SK-N-SH (cell line): ENCODE data around the gene CEP85. TPM values are rescaled to one million over a fixed set of nuclear protein-coding genes. Genes with fewer than 3 reads are reported as not detected.

Source experiments
- CTCF ChIA-PET: fragments of 300-600, 350-600 bp; formaldehyde crosslinking; extraction: SDS; loops from one replicate; lab custom pipeline; 2021; lab: Yijun Ruan, JAX
- POLR2A ChIA-PET: fragments of 350-600 bp; sonication (Branson Sonifier 250); formaldehyde crosslinking; extraction: SDS; loops from one replicate; lab custom pipeline; 2020; ENCODE audit warnings: antibody characterized with exemption, inconsistent platforms; lab: Yijun Ruan, JAX
- DNase-seq: peaks from one replicate; pipeline ENCODE4 v3.0.0; 2012
- H2AFZ ChIP-seq: fragments of 200-600 bp; sonication (generic); 2 replicates; pipeline ENCODE4 v1.8.1; 2016; ENCODE audit warnings: antibody characterized with exemption, mild to moderate bottlenecking, low read depth
- H3F3A ChIP-seq: fragments of 200-600 bp; sonication (generic); replicated peaks from 2 replicates; pipeline ENCODE3; 2016; ENCODE audit warnings: antibody characterized with exemption, mild to moderate bottlenecking; ENCODE audit not compliant: insufficient read depth
- H3K27ac ChIP-seq, 2 experiments: fragments of 200-500 bp in 1 of 2; fragments of 200-600 bp in 1 of 2; sonication (Bioruptor generic) in 1 of 2; sonication (generic), shearing (Covaris generic) in 1 of 2; 2 replicates each; pipeline versions ENCODE4 v1.5.1 to v1.6.1; 2014 to 2016; ENCODE audit warnings: low read depth in 2 of 2, inconsistent platforms in 1 of 2, low read length in 1 of 2, mild to moderate bottlenecking in 1 of 2, mixed read lengths in 1 of 2
- H3K27me3 ChIP-seq: fragments of 200-600 bp; sonication (generic), shearing (Covaris generic); 2 replicates; pipeline ENCODE4 v1.6.1; 2016; ENCODE audit warnings: mixed run types; ENCODE audit not compliant: insufficient read depth
- H3K36me3 ChIP-seq, 2 experiments: fragments of 200-500 bp in 1 of 2; fragments of 200-600 bp in 1 of 2; sonication (Bioruptor generic) in 1 of 2; sonication (generic) in 1 of 2; replicated peaks in 1 of 2; 2 replicates each; pipeline versions ENCODE3 to v1.5.1; 2014 to 2016; ENCODE audit warnings: low read length in 1 of 2, mild to moderate bottlenecking in 1 of 2; ENCODE audit not compliant: insufficient read depth in 2 of 2, control insufficient read depth in 1 of 2
- H3K4me1 ChIP-seq, 2 experiments: fragments of 200-500 bp in 1 of 2; fragments of 200-600 bp in 1 of 2; sonication (Bioruptor generic) in 1 of 2; sonication (generic), shearing (Covaris generic) in 1 of 2; 2 replicates each; pipeline versions ENCODE4 v1.5.1 to v1.6.1; 2014 to 2016; ENCODE audit warnings: low read depth in 1 of 2, low read length in 1 of 2, mixed run types in 1 of 2; ENCODE audit not compliant: insufficient read depth in 2 of 2, control insufficient read depth in 1 of 2
- H3K4me2 ChIP-seq: fragments of 200-600 bp; sonication (generic), shearing (Covaris generic); 2 replicates; pipeline ENCODE4 v1.6.1; 2017; ENCODE audit warnings: mixed run types
- H3K4me3 ChIP-seq, 2 experiments: fragments of 200-500 bp in 1 of 2; fragments of 200-600 bp in 1 of 2; sonication (Bioruptor generic) in 1 of 2; sonication (generic), shearing (Covaris generic) in 1 of 2; 2 replicates each; pipeline versions ENCODE4 v1.5.1 to v1.8.1; 2014 to 2016; ENCODE audit warnings: low read depth in 2 of 2, inconsistent platforms in 1 of 2, low read length in 1 of 2, mild to moderate bottlenecking in 1 of 2, mixed read lengths in 1 of 2, moderate library complexity in 1 of 2
- H3K79me2 ChIP-seq: fragments of 200-600 bp; sonication (generic); 2 replicates; pipeline ENCODE4 v1.8.1; 2017; ENCODE audit warnings: mild to moderate bottlenecking; ENCODE audit not compliant: insufficient read depth
- H3K9ac ChIP-seq: fragments of 200-600 bp; sonication (generic); 2 replicates; pipeline ENCODE4 v1.6.1; 2017; ENCODE audit warnings: mixed run types
- H3K9me2 ChIP-seq: fragments of 200-600 bp; sonication (generic); 2 replicates; pipeline ENCODE4 v1.6.1; 2017; ENCODE audit warnings: mixed run types
- H3K9me3 ChIP-seq: fragments of 200-600 bp; sonication (generic); 2 replicates; pipeline ENCODE4 v1.6.1; 2017; ENCODE audit warnings: mixed run types, mild to moderate bottlenecking, moderate library complexity
- H4K20me1 ChIP-seq: fragments of 200-600 bp; sonication (generic); 2 replicates; pipeline ENCODE4 v1.6.1; 2017; ENCODE audit warnings: mild to moderate bottlenecking, mixed run types; ENCODE audit not compliant: insufficient read depth
- CHD2 ChIP-seq: fragments of 150-350 bp; IDR thresholded peaks from 2 replicates; pipeline ENCODE4 v1.6.1; 2018; ENCODE audit warnings: low read length; ENCODE audit not compliant: partially characterized antibody
- EP300 ChIP-seq, 2 experiments: IDR thresholded peaks; 2 replicates each; pipeline versions ENCODE4 v1.4.0 to v1.6.1; 2012; ENCODE audit warnings: borderline replicate concordance in 1 of 2, low read depth in 1 of 2, low read length in 1 of 2
- EZH2phosphoT487 ChIP-seq: fragments of 200-600 bp; sonication (generic); IDR thresholded peaks from 2 replicates; pipeline ENCODE4 v1.6.1; 2017; ENCODE audit warnings: low read depth, mixed run types, mild to moderate bottlenecking, antibody characterized with exemption, moderate library complexity, borderline replicate concordance
- FOXJ3 ChIP-seq: sonication (generic); formaldehyde crosslinking; IDR thresholded peaks from 2 replicates; pipeline ENCODE4 v1.5.1; 2020; ENCODE audit warnings: mild to moderate bottlenecking, missing genetic modification reagents
- GABPA ChIP-seq: IDR thresholded peaks from 2 replicates; pipeline ENCODE4 v1.4.0; 2012; ENCODE audit warnings: low read depth, mild to moderate bottlenecking
- JUND ChIP-seq: IDR thresholded peaks from 2 replicates; pipeline ENCODE4 v1.4.0; 2012
- MEF2A ChIP-seq: IDR thresholded peaks from 2 replicates; pipeline ENCODE4 v1.4.0; 2012; ENCODE audit warnings: low read depth, borderline replicate concordance
- MXI1 ChIP-seq: IDR thresholded peaks from 2 replicates; pipeline ENCODE4 v1.6.1; 2012; ENCODE audit warnings: mild to moderate bottlenecking, low read depth, low read length, improper control_type of control experiment
- NFIC ChIP-seq: IDR thresholded peaks from 2 replicates; pipeline ENCODE4 v1.4.0; 2012; ENCODE audit warnings: borderline replicate concordance
- RAD21 ChIP-seq: IDR thresholded peaks from 2 replicates; pipeline ENCODE4 v1.6.1; 2012; ENCODE audit warnings: mild to moderate bottlenecking, low read length
- RXRA ChIP-seq: IDR thresholded peaks from 2 replicates; pipeline ENCODE4 v1.4.0; 2012; ENCODE audit warnings: low read depth, mild to moderate bottlenecking, borderline replicate concordance
- SMC3 ChIP-seq: IDR thresholded peaks from 2 replicates; pipeline ENCODE4 v1.6.1; 2012; ENCODE audit warnings: low read depth, low read length, improper control_type of control experiment
- YY1 ChIP-seq: IDR thresholded peaks from 2 replicates; pipeline ENCODE4 v1.4.0; 2012; ENCODE audit warnings: low read depth, mild to moderate bottlenecking
- WGBS: methylation state at CpG from one replicate; pipeline ENCODE4 v1.1.6; 2017; ENCODE audit warnings: low lambda C conversion rate; 5-methylcytosine and 5-hydroxymethylcytosine counted together
- polyA plus RNA-seq, 3 experiments: library from polyadenylated mRNA; depleted of rRNA; stranded (reverse); fragments of >200 nt; gene quantifications; 2 replicates each; pipeline ENCODE4 v1.2.3, GENCODE V29; 2012
- TF ChIP-seq, protein P1 (sequence below): fragments of 200-600 bp; sonication (generic); IDR thresholded peaks from 2 replicates; pipeline ENCODE4 v1.6.1; 2017; ENCODE audit warnings: antibody characterized with exemption, mild to moderate bottlenecking, moderate library complexity

The CEP85 gene
- polyA plus RNA-seq, 1 of the 3 experiments (the other 2 are of a cell fraction): 12.1 TPM

DNA sequence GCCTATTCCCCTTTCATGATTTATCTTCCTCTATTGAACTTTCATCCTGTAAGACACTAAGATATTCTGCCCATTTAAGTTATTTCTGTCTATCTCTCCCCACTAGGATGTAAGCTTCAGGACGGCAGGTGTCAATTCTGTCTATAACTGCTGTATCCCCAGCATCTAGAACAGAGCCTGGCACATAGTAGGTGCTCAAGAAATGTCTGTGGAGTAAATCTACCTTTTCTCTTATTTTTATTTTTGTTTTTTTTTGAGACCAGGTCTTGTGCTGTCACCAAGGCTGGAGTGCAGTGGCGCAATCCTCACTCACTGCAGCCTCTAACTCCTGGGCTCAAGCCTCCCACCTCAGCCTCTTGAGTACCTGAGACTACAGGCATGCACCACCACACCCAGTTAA lies 89.4 kb downstream of the CEP85 start:
- Histone ChIP-seq H3F3A (no peaks in the 10 kb centered on the region), H2AFZ (no peak overlapping the region), H3K4me3 (no peak overlapping the region), H3K79me2 (no peaks in the 10 kb centered on the region), H3K9ac (no peak overlapping the region), H3K27me3 (no peaks in the 10 kb centered on the region), H3K9me2 (no peaks in the 10 kb centered on the region), H3K36me3 (no peaks in the 10 kb centered on the region), H3K4me2 (no peak overlapping the region), H3K9me3 (no peaks in the 10 kb centered on the region), H3K27ac (no peak overlapping the region), H4K20me1 (no peaks in the 10 kb centered on the region), H3K4me1 (peaks cover 0 to 3% of the 10 kb centered on the region in 2 experiments; a peak in 1 of 4 replicates)
- DNase-seq: no peak
- TF ChIP-seq RXRA: no peak
- TF ChIP-seq GABPA: no peak
- TF ChIP-seq YY1: no peak
- no peak for TF ChIP-seq EZH2phosphoT487
- TF ChIP-seq CHD2: no peak
- TF ChIP-seq MXI1: no peak
- no peak for TF ChIP-seq RAD21
- no peak for TF ChIP-seq NFIC
- no peak for TF ChIP-seq SMC3
- TF ChIP-seq FOXJ3 (CRISPR knock-in tag): no peak
- CTCF ChIA-PET: interaction anchor here (1.5 to 10.4 kb wide), 4 partner anchors 15 to 46 kb away, joined by 6 to 213 read pairs (median 122); partner anchors contain the start of genes SH3BGRL3 and UBXN11
- WGBS: 81% methylated on average over 2 of the region's 2 CpGs
- POLR2A ChIA-PET: no interaction called here

- POLR2A ChIA-PET: no interaction called here
- H3K27ac ChIP-seq: no peak overlapping the region
Measured at GRCh38 chr1:26324550-26324949, 90.5 kb downstream of the CEP85 start.

DNA sequence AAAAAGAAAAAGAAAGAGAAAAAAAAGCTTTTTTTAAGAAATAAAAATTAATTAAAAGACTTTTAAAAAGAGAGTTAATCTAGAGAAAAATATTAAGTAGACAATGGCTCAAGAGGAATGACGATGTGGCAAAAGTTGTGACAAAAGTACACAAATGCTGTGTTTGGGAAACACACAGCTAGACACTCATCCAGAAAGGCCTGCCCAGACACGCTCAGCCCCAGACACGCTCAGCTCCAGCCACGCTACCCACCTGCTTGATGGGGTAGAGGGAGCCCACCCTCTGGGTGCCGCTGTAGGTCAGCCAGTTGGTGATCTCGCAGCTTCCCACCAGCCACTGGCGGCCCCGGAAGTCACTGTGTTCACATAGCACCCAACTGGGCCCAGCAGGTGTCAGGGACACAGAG lies 94.0 kb downstream of the CEP85 start:
- Histone ChIP-seq H3K9me3 (no peaks in the 10 kb centered on the region), H3K9ac (no peak overlapping the region), H3K4me3 (no peak overlapping the region), H3K79me2 (no peaks in the 10 kb centered on the region), H3K4me1 (no peaks in the 10 kb centered on the region), H2AFZ (no peak overlapping the region), H3K4me2 (no peak overlapping the region), H3K9me2 (no peaks in the 10 kb centered on the region), H3K36me3 (no peaks in the 10 kb centered on the region), H3K27me3 (no peaks in the 10 kb centered on the region), H3K27ac (no peak overlapping the region), H3F3A (no peaks in the 10 kb centered on the region), H4K20me1 (no peaks in the 10 kb centered on the region)
- DNase-seq: no peak
- ChIA-PET CTCF (interaction anchor here (1.4 to 3.3 kb wide), 2 partner anchors 43 to 52 kb away, joined by 4 to 22 read pairs; no protein-coding TSS in a partner anchor), POLR2A (no interaction called here)
- WGBS: 91% methylated on average over 4 of the region's 8 CpGs
- TF ChIP-seq JUND (no peak), CHD2 (no peak), RXRA (no peak), YY1 (no peak), EP300 (IDR thresholded peaks at IDR 0.05; ENCODE audit: borderline replicate concordance in 1 of 2, low read depth in 1 of 2, low read length in 1 of 2) (no peak), MXI1 (no peak), MEF2A (no peak)
- TF ChIP-seq, protein P1, sequence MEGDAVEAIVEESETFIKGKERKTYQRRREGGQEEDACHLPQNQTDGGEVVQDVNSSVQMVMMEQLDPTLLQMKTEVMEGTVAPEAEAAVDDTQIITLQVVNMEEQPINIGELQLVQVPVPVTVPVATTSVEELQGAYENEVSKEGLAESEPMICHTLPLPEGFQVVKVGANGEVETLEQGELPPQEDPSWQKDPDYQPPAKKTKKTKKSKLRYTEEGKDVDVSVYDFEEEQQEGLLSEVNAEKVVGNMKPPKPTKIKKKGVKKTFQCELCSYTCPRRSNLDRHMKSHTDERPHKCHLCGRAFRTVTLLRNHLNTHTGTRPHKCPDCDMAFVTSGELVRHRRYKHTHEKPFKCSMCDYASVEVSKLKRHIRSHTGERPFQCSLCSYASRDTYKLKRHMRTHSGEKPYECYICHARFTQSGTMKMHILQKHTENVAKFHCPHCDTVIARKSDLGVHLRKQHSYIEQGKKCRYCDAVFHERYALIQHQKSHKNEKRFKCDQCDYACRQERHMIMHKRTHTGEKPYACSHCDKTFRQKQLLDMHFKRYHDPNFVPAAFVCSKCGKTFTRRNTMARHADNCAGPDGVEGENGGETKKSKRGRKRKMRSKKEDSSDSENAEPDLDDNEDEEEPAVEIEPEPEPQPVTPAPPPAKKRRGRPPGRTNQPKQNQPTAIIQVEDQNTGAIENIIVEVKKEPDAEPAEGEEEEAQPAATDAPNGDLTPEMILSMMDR: no peak

More at GRCh38 chr1:26324550-26324949, 90.5 kb downstream of the CEP85 start:
- Histone ChIP-seq H3K9me2 (no peaks in the 10 kb centered on the region), H2AFZ (no peak overlapping the region), H3K27me3 (no peaks in the 10 kb centered on the region), H3F3A (no peaks in the 10 kb centered on the region), H3K9me3 (no peaks in the 10 kb centered on the region), H3K4me3 (no peak overlapping the region), H3K79me2 (no peaks in the 10 kb centered on the region), H3K4me2 (no peak overlapping the region), H3K4me1 (peaks cover 0 to 3% of the 10 kb centered on the region in 2 experiments; a peak in 1 of 4 replicates), H4K20me1 (no peaks in the 10 kb centered on the region), H3K36me3 (no peaks in the 10 kb centered on the region), H3K9ac (no peak overlapping the region)
- WGBS: 38% methylated on average over 3 of the region's 3 CpGs
- CTCF ChIA-PET: interaction anchor here (0.6 to 10.3 kb wide), 4 partner anchors 37 to 49 kb away, joined by 3 to 213 read pairs (median 6); no protein-coding TSS in a partner anchor
- no peak for DNase-seq
- TF ChIP-seq JUND: no peak
- TF ChIP-seq FOXJ3 (CRISPR knock-in tag): no peak
